Measurements from ENCODE around the gene MOB3B.

- TF ChIP-seq CTCF (conservative IDR thresholded peaks at IDR 0.05; ENCODE audit: low read depth, low read length) (no peak), EZH2 (IDR thresholded peaks at IDR 0.05; ENCODE audit: low read length, unreplicated experiment) (no peak)
Observed at GRCh38 chr9:27530915-27531755, 1.5 kb upstream of the MOB3B start.

Data from PC-3 (cell line).